Endothelial cell of umbilical vein (primary cell): Measurements from ENCODE around the gene ILKAP. TPM values are rescaled to one million over a fixed set of nuclear protein-coding genes. Genes with fewer than 3 reads are reported as not detected.

ENCODE experiments used
- BruUV-seq: library from RNA; stranded (reverse); fragments of 400-500 nt; replicated peaks from 2 replicates; lab custom pipeline; 2021; lab: Mats Ljungman, UMichigan
- CTCF ChIA-PET: fragments of 300-600, 350-600 bp; sonication (Branson Sonifier 250); formaldehyde crosslinking; loops from one replicate; lab custom pipeline; 2021; ENCODE audit warnings: antibody characterized with exemption, inconsistent platforms; lab: Charles Lee
- POLR2A ChIA-PET: fragments of 300-600, 350-600 bp; sonication (Branson Sonifier 250); formaldehyde crosslinking; loops from one replicate; lab custom pipeline; 2021; ENCODE audit warnings: antibody characterized with exemption, inconsistent platforms; lab: Charles Lee
- DNase-seq: peaks from one replicate; pipeline ENCODE4 v3.0.0-alpha.2; 2011; ENCODE audit warnings: low read depth, low spot score
- FAIRE-seq: peaks from 2 replicates; lab custom pipeline; 2011; peaks lifted over from hg19 to GRCh38; lab: Jason Lieb, UNC
- H2AFZ ChIP-seq: 2 replicates; pipeline ENCODE4 v1.6.0; 2012; ENCODE audit warnings: low read depth, low read length, control low read depth, inconsistent platforms
- H3K27ac ChIP-seq: 2 replicates; pipeline ENCODE4 v1.5.1; 2011; ENCODE audit warnings: low read depth, mild to moderate bottlenecking, control low read depth, low read length, moderate library complexity; ENCODE audit not compliant: insufficient read depth
- H3K27me3 ChIP-seq, 2 experiments: 2 replicates each; pipeline versions ENCODE4 v1.6.0 to v1.6.1; 2011; ENCODE audit warnings: low read length in 2 of 2, mixed read lengths in 1 of 2; ENCODE audit not compliant: control insufficient read depth in 2 of 2, insufficient read depth in 2 of 2
- H3K36me3 ChIP-seq, 2 experiments: 2 replicates in 1 of 2; 3 replicates in 1 of 2; pipeline ENCODE4 v1.5.1; 2011; ENCODE audit warnings: low read length in 2 of 2, mild to moderate bottlenecking in 1 of 2, moderate library complexity in 1 of 2; ENCODE audit not compliant: control insufficient read depth in 2 of 2, insufficient read depth in 2 of 2; ENCODE audit errors: extremely low read depth in 1 of 2
- H3K4me1 ChIP-seq: 3 replicates; pipeline ENCODE4 v1.5.1; 2011; ENCODE audit warnings: mild to moderate bottlenecking, low read length; ENCODE audit not compliant: control insufficient read depth, insufficient read depth; ENCODE audit errors: extremely low read depth
- H3K4me2 ChIP-seq: 2 replicates; pipeline ENCODE4 v1.6.1; 2011; ENCODE audit warnings: low read length, control low read depth, mixed read lengths; ENCODE audit not compliant: insufficient read depth
- H3K4me3 ChIP-seq, 3 experiments: fragments of 200-600 bp in 1 of 3; sonication (generic), shearing (Covaris generic) in 1 of 3; replicated peaks in 1 of 3; 2 replicates each; pipeline ENCODE4 v1.5.1; 2011 to 2016; ENCODE audit warnings: control low read depth in 3 of 3, low read length in 3 of 3, mild to moderate bottlenecking in 2 of 3, inconsistent platforms in 1 of 3, low read depth in 1 of 3, moderate library complexity in 1 of 3; ENCODE audit not compliant: insufficient read depth in 1 of 3
- H3K79me2 ChIP-seq: 2 replicates; pipeline ENCODE4 v1.6.0; 2012; ENCODE audit warnings: low read length, inconsistent platforms; ENCODE audit not compliant: control insufficient read depth, insufficient read depth
- H3K9ac ChIP-seq: replicated peaks from 2 replicates; pipeline ENCODE3; 2011; ENCODE audit warnings: low read length, control low read depth; ENCODE audit not compliant: insufficient read depth; ENCODE audit errors: extremely low read depth
- H3K9me1 ChIP-seq: replicated peaks from 3 replicates; pipeline ENCODE4 v1.6.0; 2011; ENCODE audit warnings: mild to moderate bottlenecking, low read length; ENCODE audit not compliant: control insufficient read depth, insufficient read depth; ENCODE audit errors: extremely low read depth
- H3K9me3 ChIP-seq: replicated peaks from 2 replicates; pipeline ENCODE4 v1.5.1; 2012; ENCODE audit warnings: low read length, inconsistent platforms; ENCODE audit not compliant: control insufficient read depth, insufficient read depth
- H4K20me1 ChIP-seq: replicated peaks from 2 replicates; pipeline ENCODE3; 2011; ENCODE audit warnings: mild to moderate bottlenecking, low read length; ENCODE audit not compliant: control insufficient read depth, insufficient read depth; ENCODE audit errors: extremely low read depth
- CTCF ChIP-seq, 2 donors: IDR thresholded peaks; 1 replicate in 1 of 2; 2 replicates in 1 of 2; pipeline ENCODE4 v1.5.1; 2011; ENCODE audit warnings: low read length in 2 of 2, mild to moderate bottlenecking in 2 of 2, moderate library complexity in 2 of 2, control low read depth in 1 of 2, inconsistent platforms in 1 of 2, low read depth in 1 of 2; ENCODE audit not compliant: insufficient read depth in 1 of 2; ENCODE audit errors: extremely low read depth in 1 of 2
- EZH2 ChIP-seq: IDR thresholded peaks from 2 replicates; pipeline ENCODE4 v1.6.1; 2012; ENCODE audit warnings: borderline replicate concordance, low read depth, mild to moderate bottlenecking, moderate library complexity, low read length, inconsistent platforms; ENCODE audit not compliant: severe bottlenecking
- FOS ChIP-seq: IDR thresholded peaks from 2 replicates; pipeline ENCODE4 v1.6.1; 2011; ENCODE audit warnings: mild to moderate bottlenecking, low read length, moderate library complexity, borderline replicate concordance; ENCODE audit not compliant: insufficient read depth
- GATA2 ChIP-seq: IDR thresholded peaks from 2 replicates; pipeline ENCODE4 v1.7.0; 2011; ENCODE audit warnings: low read depth, mild to moderate bottlenecking, moderate library complexity, mixed read lengths, low read length; ENCODE audit not compliant: insufficient read length, insufficient read depth
- JUN ChIP-seq: IDR thresholded peaks from 2 replicates; pipeline ENCODE4 v1.6.1; 2011; ENCODE audit warnings: borderline replicate concordance, low read depth; ENCODE audit not compliant: insufficient read length, insufficient read depth
- MAX ChIP-seq: IDR thresholded peaks from 2 replicates; pipeline ENCODE4 v1.6.1; 2011; ENCODE audit not compliant: insufficient read depth, insufficient read length
- MYC ChIP-seq: IDR thresholded peaks from one replicate; pipeline ENCODE4 v1.6.1; 2011; ENCODE audit warnings: mild to moderate bottlenecking, low read depth, low read length
- POLR2A ChIP-seq: IDR thresholded peaks from 2 replicates; pipeline ENCODE4 v1.6.1; 2012; ENCODE audit warnings: low read depth, mild to moderate bottlenecking, control low read depth, low read length
- POLR2AphosphoS5 ChIP-seq: IDR thresholded peaks from 2 replicates; pipeline ENCODE4 v1.6.1; 2012; ENCODE audit warnings: low read depth, mild to moderate bottlenecking, control low read depth, low read length, moderate library complexity; ENCODE audit not compliant: insufficient read depth
- dilution Hi-C: fragments of 300-500 bp; cut with MboI; formaldehyde crosslinking; loops from one replicate; pipeline ENCODE4 v1.15.0; 2019; ENCODE audit warnings: low sequenced_read_pairs; ENCODE audit not compliant: extremely low pct_ligation_motif_present
- intact Hi-C: fragments of 100-400 bp; cut with micrococcal nuclease; formaldehyde crosslinking; loops from one replicate; pipeline ENCODE4 v1.10.0; 2022
- polyA plus RNA-seq, 4 experiments: library from polyadenylated mRNA; depleted of rRNA in 3 of 4; stranded (reverse) in 3 of 4; unstranded in 1 of 4; fragments of >200 nt; gene quantifications; 2 replicates each; pipeline versions ENCODE4 v1.2.1 to v1.2.3, GENCODE V29; 2011 to 2012; ENCODE audit warnings: missing spikeins in 1 of 4
- total RNA-seq: library from RNA; stranded (reverse); gene quantifications from 2 replicates; pipeline ENCODE4 v1.2.3, GENCODE V29; 2021

ILKAP gene
- total and polyA plus RNA-seq, 2 donors (not counting 3 experiments of a cell fraction or from before 2014, with no cell fraction given) = 49.2 to 49.8 TPM

DNA sequence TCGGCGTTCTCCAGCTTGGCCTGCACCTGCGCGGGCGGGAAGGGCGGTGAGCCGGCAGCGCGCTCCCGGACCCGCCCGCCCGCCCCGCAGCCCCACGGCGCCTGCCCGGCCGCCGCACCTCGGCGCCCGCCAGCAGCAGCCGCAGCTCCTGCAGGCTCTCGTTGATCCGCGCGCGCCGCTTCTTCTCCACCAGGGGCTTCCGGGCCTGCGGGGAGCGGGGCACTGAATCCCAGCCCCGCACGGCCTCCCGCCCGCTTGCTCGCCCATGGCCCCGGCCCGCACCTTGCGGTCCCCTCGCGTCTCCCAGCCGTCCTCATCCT, 36.0 kb upstream of the ILKAP start:
- intact Hi-C loops = loop anchor here (10.0 kb wide), 1 partner anchor 175 kb away; the partner anchor contains the start of gene SCLY
- Histone ChIP-seq H3K9ac (no peak overlapping the region), H3K4me3 (peak overlapping the region in 2 of 3 experiments; percentile 5 to 36), H3K27me3 (peaks cover 9 to 12% of the 10 kb centered on the region in 2 experiments), H3K9me1 (no peaks in the 10 kb centered on the region), H3K36me3 (no peaks in the 10 kb centered on the region), H3K79me2 (no peaks in the 10 kb centered on the region), H2AFZ (peak overlapping the region; percentile 54), H3K27ac (no peak overlapping the region), H4K20me1 (no peaks in the 10 kb centered on the region), H3K4me1 (peaks cover 3% of the 10 kb centered on the region), H3K9me3 (no peaks in the 10 kb centered on the region), H3K4me2 (peak overlapping the region; percentile 5)
- no TSS peak for BruUV-seq
- no peak for FAIRE-seq
- DNase-seq = no peak
- dilution Hi-C loops = no loop called here
- CTCF ChIA-PET = interaction anchor here (1.2 to 2.5 kb wide), 2 partner anchors 16 to 24 kb away, joined by 3 to 13 read pairs; no protein-coding TSS in a partner anchor
- TF ChIP-seq JUN = no peak
- no peak for TF ChIP-seq MAX
- TF ChIP-seq EZH2 = no peak
- no peak for TF ChIP-seq CTCF (IDR thresholded peaks at IDR 0.05; ENCODE audit: extremely low read depth in 1 of 2, insufficient read depth in 1 of 2, low read depth in 1 of 2, low read length in 2 of 2)
- no peak for TF ChIP-seq POLR2AphosphoS5
- TF ChIP-seq FOS = no peak
- no peak for TF ChIP-seq POLR2A
- no peak for TF ChIP-seq MYC
- TF ChIP-seq GATA2 = no peak
- POLR2A ChIA-PET = no interaction called here
